Fibroblast of mammary gland (primary cell): Measurements from ENCODE around the gene CHRNA4.

Source experiments
- DNase-seq: peaks from one replicate; pipeline ENCODE4 v3.0.0-alpha.2; 2010; ENCODE audit warnings: low read depth
- H3K4me3 ChIP-seq: 2 replicates; pipeline ENCODE4 v1.5.1; 2011; ENCODE audit warnings: low read depth, mild to moderate bottlenecking, low read length, moderate library complexity; ENCODE audit not compliant: control insufficient read depth
- CTCF ChIP-seq: conservative IDR thresholded peaks from 2 replicates; pipeline ENCODE4 v1.5.1; 2011; ENCODE audit warnings: low read depth, low read length, inconsistent platforms; ENCODE audit not compliant: control insufficient read depth, insufficient read depth

Gene CHRNA4

GRCh38 chr20:63318391-63319163 is 42.6 kb downstream of the CHRNA4 start:
- DNase-seq, result no peak
- no peak for TF ChIP-seq CTCF

DNA sequence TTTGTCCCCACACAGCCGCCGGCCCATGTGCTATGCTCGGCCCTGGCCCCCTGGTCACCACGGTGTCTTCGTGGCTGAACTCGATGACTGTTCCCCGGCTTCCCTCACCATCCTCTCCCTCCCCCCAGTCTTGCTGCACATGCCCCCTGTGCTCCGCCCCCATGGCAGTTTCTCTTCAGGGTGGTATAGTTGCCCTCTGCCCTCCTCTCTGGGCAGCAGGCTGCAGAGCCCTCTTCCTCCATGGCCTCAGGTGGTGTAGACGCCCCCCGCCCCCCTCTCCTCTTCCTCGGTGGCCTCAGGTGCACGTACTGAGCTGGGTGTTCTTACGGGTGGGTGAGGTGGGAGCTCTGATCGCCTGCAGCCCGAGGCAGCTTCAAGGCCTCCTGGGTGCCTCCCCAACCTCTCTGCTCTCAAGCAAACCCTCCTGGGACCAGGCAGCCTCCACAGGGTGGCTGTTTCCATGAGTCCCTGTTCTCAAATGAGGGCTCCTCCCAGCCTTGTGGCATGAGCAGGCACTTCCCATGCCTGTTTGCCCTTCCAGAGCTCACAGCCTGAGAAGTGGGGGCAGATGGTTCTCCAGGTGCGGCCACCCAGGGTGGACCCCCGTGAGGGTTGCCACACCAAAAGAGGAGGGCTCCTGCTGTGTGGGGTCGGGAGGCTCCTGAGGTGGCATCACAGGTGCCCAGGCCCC is 43.4 kb downstream of the CHRNA4 start:
- TF ChIP-seq CTCF, result no peak
- H3K4me3 ChIP-seq, result no peak overlapping the region
- DNase-seq, result no peak

More at GRCh38 chr20:63318391-63319163, 42.6 kb downstream of the CHRNA4 start:
- H3K4me3 ChIP-seq, result no peak overlapping the region

- no peak for TF ChIP-seq CTCF
- H3K4me3 ChIP-seq, result no peak overlapping the region
- DNase-seq, result no peak
Measured at GRCh38 chr20:63317061-63317460, 44.1 kb downstream of the CHRNA4 start.

GRCh38 chr20:63316502-63316921 is 44.6 kb downstream of the CHRNA4 start:
- no peak for TF ChIP-seq CTCF
- no peak for DNase-seq
- H3K4me3 ChIP-seq, result no peak overlapping the region

GRCh38 chr20:63315731-63316491 is 45.2 kb downstream of the CHRNA4 start:
- TF ChIP-seq CTCF, result no peak
- no peak for DNase-seq
- no peak overlapping the region for H3K4me3 ChIP-seq

GRCh38 chr20:63315240-63315689 is 45.9 kb downstream of the CHRNA4 start:
- DNase-seq, result no peak
- TF ChIP-seq CTCF, result no peak
- H3K4me3 ChIP-seq, result no peak overlapping the region
